ENCODE results near the gene ATE1.

DNA sequence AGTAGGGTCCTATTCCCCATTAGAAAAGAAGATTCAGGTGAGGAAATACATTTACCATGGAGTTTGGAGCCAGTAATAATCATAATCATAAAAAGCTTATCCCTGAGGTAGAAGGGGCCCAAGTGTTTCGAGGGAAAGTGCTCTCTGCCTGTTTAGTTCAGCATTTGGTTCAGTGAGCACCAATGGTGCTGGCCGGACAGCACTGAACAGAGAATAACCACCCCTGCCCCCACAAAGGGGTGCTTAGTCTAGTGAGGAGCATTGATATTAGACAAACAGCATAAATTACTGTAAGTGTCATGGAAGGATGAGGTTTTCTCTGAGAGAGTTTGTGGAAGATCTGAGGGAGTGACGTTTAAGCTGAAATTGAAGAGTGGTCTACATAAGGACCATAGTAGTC, 21.6 kb upstream of the ATE1 start:
- TF ChIP-seq, protein P1, sequence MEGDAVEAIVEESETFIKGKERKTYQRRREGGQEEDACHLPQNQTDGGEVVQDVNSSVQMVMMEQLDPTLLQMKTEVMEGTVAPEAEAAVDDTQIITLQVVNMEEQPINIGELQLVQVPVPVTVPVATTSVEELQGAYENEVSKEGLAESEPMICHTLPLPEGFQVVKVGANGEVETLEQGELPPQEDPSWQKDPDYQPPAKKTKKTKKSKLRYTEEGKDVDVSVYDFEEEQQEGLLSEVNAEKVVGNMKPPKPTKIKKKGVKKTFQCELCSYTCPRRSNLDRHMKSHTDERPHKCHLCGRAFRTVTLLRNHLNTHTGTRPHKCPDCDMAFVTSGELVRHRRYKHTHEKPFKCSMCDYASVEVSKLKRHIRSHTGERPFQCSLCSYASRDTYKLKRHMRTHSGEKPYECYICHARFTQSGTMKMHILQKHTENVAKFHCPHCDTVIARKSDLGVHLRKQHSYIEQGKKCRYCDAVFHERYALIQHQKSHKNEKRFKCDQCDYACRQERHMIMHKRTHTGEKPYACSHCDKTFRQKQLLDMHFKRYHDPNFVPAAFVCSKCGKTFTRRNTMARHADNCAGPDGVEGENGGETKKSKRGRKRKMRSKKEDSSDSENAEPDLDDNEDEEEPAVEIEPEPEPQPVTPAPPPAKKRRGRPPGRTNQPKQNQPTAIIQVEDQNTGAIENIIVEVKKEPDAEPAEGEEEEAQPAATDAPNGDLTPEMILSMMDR (IDR thresholded peaks at IDR 0.05): no peak
- no peak for TF ChIP-seq POLR2A (IDR thresholded peaks at IDR 0.05)
- no peak for TF ChIP-seq POLR2AphosphoS5 (IDR thresholded peaks at IDR 0.05)
- TF ChIP-seq EP300 (IDR thresholded peaks at IDR 0.05): no peak
